PC-9 (cell line): ENCODE data around the gene CCR4. TPM values are rescaled to one million over a fixed set of nuclear protein-coding genes. Genes with fewer than 3 reads are reported as not detected.

Source experiments
- BruUV-seq: library from RNA; stranded (reverse); fragments of 400-500 nt; replicated peaks from 2 replicates; lab custom pipeline; 2021; lab: Mats Ljungman, UMichigan
- CTCF ChIA-PET: fragments of 300-600 bp; sonication (Branson Sonifier 250); formaldehyde crosslinking; loops from one replicate; lab custom pipeline; 2022; ENCODE audit warnings: antibody characterized with exemption; lab: Charles Lee
- POLR2A ChIA-PET: fragments of 300-600 bp; sonication (Branson Sonifier 250); formaldehyde crosslinking; loops from one replicate; lab custom pipeline; 2022; ENCODE audit warnings: antibody characterized with exemption; ENCODE audit not compliant: unreplicated experiment; lab: Charles Lee
- DNase-seq, 2 experiments: peaks; one replicate each; pipeline versions ENCODE4 v3.0.0 to v3.0.0-alpha.2; 2015 to 2022; ENCODE audit warnings: mixed read lengths in 1 of 2
- H2AFZ ChIP-seq: fragments of 200-600 bp; sonication (generic); 2 replicates; pipeline ENCODE4 v1.8.1; 2017; ENCODE audit warnings: antibody characterized with exemption
- H3F3A ChIP-seq: fragments of 200-600 bp; sonication (generic); 2 replicates; pipeline ENCODE4 v1.8.1; 2017; ENCODE audit warnings: antibody characterized with exemption, mild to moderate bottlenecking, low read depth; ENCODE audit not compliant: insufficient read depth
- H3K27ac ChIP-seq: fragments of 200-600 bp; sonication (generic); 2 replicates; pipeline ENCODE4 v1.6.1; 2016; ENCODE audit warnings: mixed run types
- H3K27me3 ChIP-seq: fragments of 200-600 bp; sonication (generic); 2 replicates; pipeline ENCODE4 v1.6.1; 2016; ENCODE audit warnings: low read depth, mixed run types; ENCODE audit not compliant: insufficient read depth
- H3K36me3 ChIP-seq: fragments of 200-600 bp; sonication (generic); 2 replicates; pipeline ENCODE4 v1.6.1; 2016; ENCODE audit warnings: low read depth, mixed run types
- H3K4me1 ChIP-seq: fragments of 200-600 bp; sonication (generic); replicated peaks from 2 replicates; pipeline ENCODE4 v1.6.1; 2016; ENCODE audit warnings: mixed run types; ENCODE audit not compliant: insufficient read depth
- H3K4me2 ChIP-seq: fragments of 200-600 bp; sonication (generic); 2 replicates; pipeline ENCODE4 v1.6.1; 2017; ENCODE audit warnings: mixed run types
- H3K4me3 ChIP-seq: fragments of 200-600 bp; sonication (generic); 2 replicates; pipeline ENCODE4 v1.6.1; 2016; ENCODE audit warnings: mixed run types
- H3K79me2 ChIP-seq: fragments of 200-600 bp; sonication (generic); 2 replicates; pipeline ENCODE4 v1.6.1; 2017; ENCODE audit warnings: low read depth, mixed run types
- H3K9me2 ChIP-seq: fragments of 200-600 bp; sonication (generic); 2 replicates; pipeline ENCODE4 v1.8.1; 2017; ENCODE audit warnings: mild to moderate bottlenecking; ENCODE audit not compliant: insufficient read depth
- H3K9me3 ChIP-seq: fragments of 200-600 bp; sonication (generic); 2 replicates; pipeline ENCODE4 v1.8.1; 2016; ENCODE audit warnings: low read depth; ENCODE audit not compliant: insufficient read depth
- H4K20me1 ChIP-seq: fragments of 200-600 bp; sonication (generic); 2 replicates; pipeline ENCODE4 v1.8.1; 2017; ENCODE audit not compliant: insufficient read depth
- EZH2 ChIP-seq: fragments of 200-600 bp; sonication (generic); IDR thresholded peaks from 2 replicates; pipeline ENCODE4 v1.8.0; 2017; ENCODE audit warnings: antibody characterized with exemption, low read depth
- intact Hi-C: fragments of 100-400 bp; cut with micrococcal nuclease; formaldehyde crosslinking; loops from one replicate; pipeline ENCODE4 v1.10.0; 2022; ENCODE audit not compliant: unreplicated experiment
- total RNA-seq: library from RNA; stranded (reverse); gene quantifications from 2 replicates; pipeline ENCODE4 v1.2.3, GENCODE V29; 2021
- TF ChIP-seq, protein P1 (sequence below): fragments of 200-600 bp; sonication (generic); conservative IDR thresholded peaks from 2 replicates; pipeline ENCODE4 v1.6.1; 2017; ENCODE audit warnings: mixed run types, antibody characterized with exemption, mild to moderate bottlenecking, moderate library complexity

Gene CCR4
- total RNA-seq, 1 experiment from 2014 or later, result not detected

DNA sequence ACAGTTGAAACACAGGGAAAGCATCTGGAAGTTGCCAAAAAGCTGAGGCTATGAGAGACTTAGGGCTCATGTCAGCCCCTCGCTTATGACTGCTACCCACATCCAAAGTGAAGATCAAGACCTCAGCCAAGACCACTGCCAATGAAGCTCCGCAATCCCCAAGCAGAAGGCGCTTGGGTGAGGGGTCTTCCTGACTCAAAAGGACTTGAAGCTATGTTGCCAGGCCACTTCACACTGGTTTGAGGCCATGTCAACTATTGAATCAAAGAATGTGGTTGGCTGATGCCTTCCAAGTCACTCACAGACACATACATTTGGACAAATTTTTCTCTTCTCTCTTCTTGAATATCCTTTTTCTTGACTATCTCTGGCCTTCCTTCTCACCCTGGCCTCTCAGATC lies 928 bp upstream of the CCR4 start:
- H3K9me2 ChIP-seq, result no peaks in the 10 kb centered on the region
- BruUV-seq, result no TSS peak
- H3K4me2 ChIP-seq, result no peak overlapping the region
- ChIA-PET POLR2A (no interaction called here), CTCF (no interaction called here)
- intact Hi-C loops, result no loop called here
- no peak overlapping the region for H3K4me3 ChIP-seq
- H3K36me3 ChIP-seq, result no peaks in the 10 kb centered on the region
- no peak for TF ChIP-seq EZH2
- TF ChIP-seq, protein P1, sequence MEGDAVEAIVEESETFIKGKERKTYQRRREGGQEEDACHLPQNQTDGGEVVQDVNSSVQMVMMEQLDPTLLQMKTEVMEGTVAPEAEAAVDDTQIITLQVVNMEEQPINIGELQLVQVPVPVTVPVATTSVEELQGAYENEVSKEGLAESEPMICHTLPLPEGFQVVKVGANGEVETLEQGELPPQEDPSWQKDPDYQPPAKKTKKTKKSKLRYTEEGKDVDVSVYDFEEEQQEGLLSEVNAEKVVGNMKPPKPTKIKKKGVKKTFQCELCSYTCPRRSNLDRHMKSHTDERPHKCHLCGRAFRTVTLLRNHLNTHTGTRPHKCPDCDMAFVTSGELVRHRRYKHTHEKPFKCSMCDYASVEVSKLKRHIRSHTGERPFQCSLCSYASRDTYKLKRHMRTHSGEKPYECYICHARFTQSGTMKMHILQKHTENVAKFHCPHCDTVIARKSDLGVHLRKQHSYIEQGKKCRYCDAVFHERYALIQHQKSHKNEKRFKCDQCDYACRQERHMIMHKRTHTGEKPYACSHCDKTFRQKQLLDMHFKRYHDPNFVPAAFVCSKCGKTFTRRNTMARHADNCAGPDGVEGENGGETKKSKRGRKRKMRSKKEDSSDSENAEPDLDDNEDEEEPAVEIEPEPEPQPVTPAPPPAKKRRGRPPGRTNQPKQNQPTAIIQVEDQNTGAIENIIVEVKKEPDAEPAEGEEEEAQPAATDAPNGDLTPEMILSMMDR, result no peak
- no peak overlapping the region for H3K27ac ChIP-seq
- H3K79me2 ChIP-seq, result no peaks in the 10 kb centered on the region
- H4K20me1 ChIP-seq, result no peaks in the 10 kb centered on the region
- no peak for DNase-seq
- H2AFZ ChIP-seq, result no peak overlapping the region
- no peaks in the 10 kb centered on the region for H3K9me3 ChIP-seq
- no peaks in the 10 kb centered on the region for H3K4me1 ChIP-seq
- H3F3A ChIP-seq, result no peaks in the 10 kb centered on the region
- H3K27me3 ChIP-seq, result no peaks in the 10 kb centered on the region

DNA sequence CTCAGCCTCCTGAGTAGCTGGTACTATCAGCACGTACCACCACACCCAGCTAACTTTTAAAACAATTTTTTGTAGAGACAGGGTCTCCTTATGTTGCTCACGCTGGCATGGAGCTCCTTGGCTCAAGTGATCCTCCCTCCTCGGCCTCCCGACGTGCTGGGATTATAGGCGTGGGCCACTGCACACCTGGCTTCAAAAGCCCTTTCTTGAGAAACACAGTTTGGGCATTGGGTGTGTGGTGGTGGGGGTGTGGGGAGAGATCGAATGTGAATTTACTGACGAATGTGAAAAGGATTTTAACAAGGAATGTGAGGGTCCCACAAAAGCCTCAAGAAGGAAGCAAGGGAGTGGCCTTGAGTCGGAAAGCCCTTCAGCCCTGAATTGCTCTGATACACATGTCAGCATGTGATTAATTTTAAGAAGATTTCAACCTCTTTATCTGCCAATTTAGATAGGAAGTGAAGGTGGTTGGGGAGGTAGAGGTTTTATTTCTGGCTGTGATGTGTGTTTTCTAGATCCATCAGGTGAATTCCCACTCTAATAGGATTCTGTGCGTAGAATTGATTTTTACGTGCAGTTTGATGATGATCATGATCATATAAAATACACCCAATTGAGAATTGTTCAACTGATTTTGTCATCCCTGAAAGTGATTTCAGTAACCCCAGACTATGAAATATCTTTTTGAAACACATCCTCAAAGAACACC lies 1.1 kb downstream of the CCR4 start:
- Histone ChIP-seq H3K4me3 (no peak overlapping the region), H3K4me2 (no peak overlapping the region), H3K9me2 (no peaks in the 10 kb centered on the region), H2AFZ (no peak overlapping the region), H3K27ac (no peak overlapping the region), H3K9me3 (no peaks in the 10 kb centered on the region), H4K20me1 (no peaks in the 10 kb centered on the region), H3K79me2 (no peaks in the 10 kb centered on the region), H3K36me3 (no peaks in the 10 kb centered on the region), H3F3A (no peaks in the 10 kb centered on the region), H3K27me3 (no peaks in the 10 kb centered on the region), H3K4me1 (no peaks in the 10 kb centered on the region)
- POLR2A ChIA-PET, result no interaction called here
- intact Hi-C loops, result no loop called here
- DNase-seq, result no peak
- CTCF ChIA-PET, result interaction anchor here (0.6 kb wide), 1 partner anchor 346 kb away, joined by 3 read pairs; no protein-coding TSS in a partner anchor
- TF ChIP-seq, protein P1, result no peak
- TF ChIP-seq EZH2, result no peak
- BruUV-seq, result no TSS peak

DNA sequence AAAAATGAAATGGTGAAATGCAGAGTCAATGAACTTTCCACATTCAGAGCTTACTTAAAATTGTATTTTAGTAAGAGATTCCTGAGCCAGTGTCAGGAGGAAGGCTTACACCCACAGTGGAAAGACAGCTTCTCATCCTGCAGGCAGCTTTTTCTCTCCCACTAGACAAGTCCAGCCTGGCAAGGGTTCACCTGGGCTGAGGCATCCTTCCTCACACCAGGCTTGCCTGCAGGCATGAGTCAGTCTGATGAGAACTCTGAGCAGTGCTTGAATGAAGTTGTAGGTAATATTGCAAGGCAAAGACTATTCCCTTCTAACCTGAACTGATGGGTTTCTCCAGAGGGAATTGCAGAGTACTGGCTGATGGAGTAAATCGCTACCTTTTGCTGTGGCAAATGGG lies 3.1 kb downstream of the CCR4 start:
- no peaks in the 10 kb centered on the region for H3K4me1 ChIP-seq
- no peaks in the 10 kb centered on the region for H3F3A ChIP-seq
- ChIA-PET CTCF (no interaction called here), POLR2A (no interaction called here)
- intact Hi-C loops, result no loop called here
- no peaks in the 10 kb centered on the region for H4K20me1 ChIP-seq
- H3K36me3 ChIP-seq, result no peaks in the 10 kb centered on the region
- BruUV-seq, result no TSS peak
- H3K27me3 ChIP-seq, result no peaks in the 10 kb centered on the region
- no peaks in the 10 kb centered on the region for H3K9me3 ChIP-seq
- no peaks in the 10 kb centered on the region for H3K9me2 ChIP-seq
- no peak overlapping the region for H3K27ac ChIP-seq
- no peak overlapping the region for H3K4me2 ChIP-seq
- H3K79me2 ChIP-seq, result no peaks in the 10 kb centered on the region
- H3K4me3 ChIP-seq, result no peak overlapping the region
- DNase-seq, result no peak
- TF ChIP-seq, protein P1, result no peak
- TF ChIP-seq EZH2, result no peak
- H2AFZ ChIP-seq, result no peak overlapping the region
